Stimulated activated CD8-positive, alpha-beta memory T cell treated with anti-CD3 and anti-CD28 coated beads, Interleukin-12 subunit alpha, Interleukin-12 subunit beta, amount 100 ng/mL, for 24 hours (primary cell): ENCODE data around the gene NR1D1.

Experiments
- DNase-seq: peaks from one replicate; pipeline ENCODE4 v3.0.0-alpha.2; 2020; ENCODE audit errors: extremely low read depth

Gene NR1D1

DNA sequence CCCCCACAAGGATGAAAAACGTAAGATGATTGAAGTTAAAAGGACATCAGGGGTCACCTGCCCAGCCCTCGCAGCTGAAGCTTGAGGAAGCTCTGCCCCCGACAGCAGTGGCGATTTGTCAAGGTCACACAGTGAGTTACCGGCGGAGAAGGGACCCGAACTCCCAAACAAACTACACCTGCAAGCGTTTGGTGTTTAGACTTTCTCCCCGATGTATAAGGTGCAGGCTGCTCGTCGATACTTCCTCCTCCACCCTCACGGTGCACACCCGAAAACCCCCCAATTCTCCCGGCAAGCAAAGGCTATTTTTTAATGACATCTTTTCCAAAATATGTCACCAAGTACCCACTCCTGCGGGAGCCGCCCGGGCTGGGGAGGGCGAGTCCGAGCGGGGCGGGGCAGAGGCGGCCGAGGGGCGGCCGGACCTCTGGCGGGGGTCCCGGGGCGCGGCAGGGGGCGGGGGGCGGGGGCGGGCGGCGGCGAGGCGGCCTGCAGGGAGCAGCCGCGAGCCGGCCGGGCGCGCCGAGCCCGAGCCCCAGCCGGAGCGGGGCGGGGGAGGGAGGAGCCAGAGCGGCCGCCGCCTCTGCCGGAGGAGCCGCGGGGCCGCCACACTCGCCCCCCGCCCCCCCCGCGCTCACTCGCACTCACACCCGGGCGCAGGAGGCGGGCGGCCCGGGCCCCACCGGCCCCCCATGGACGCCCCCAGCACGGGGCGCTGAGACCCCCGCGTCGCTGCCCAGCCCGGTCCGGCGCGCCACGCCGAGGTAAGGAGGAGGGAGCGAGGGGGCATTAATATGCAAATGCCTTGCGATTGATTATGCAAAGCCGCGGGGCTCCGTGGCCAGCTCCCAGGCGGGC is 37.8 kb downstream of the NR1D1 start, which contains the start of gene THRA:
Gene THRA, plus strand, starts transcription at position 637 of the 858 bp plus-strand sequence. CDS start 11,524 bp downstream, outside the sequence.
- no peak for DNase-seq

DNA sequence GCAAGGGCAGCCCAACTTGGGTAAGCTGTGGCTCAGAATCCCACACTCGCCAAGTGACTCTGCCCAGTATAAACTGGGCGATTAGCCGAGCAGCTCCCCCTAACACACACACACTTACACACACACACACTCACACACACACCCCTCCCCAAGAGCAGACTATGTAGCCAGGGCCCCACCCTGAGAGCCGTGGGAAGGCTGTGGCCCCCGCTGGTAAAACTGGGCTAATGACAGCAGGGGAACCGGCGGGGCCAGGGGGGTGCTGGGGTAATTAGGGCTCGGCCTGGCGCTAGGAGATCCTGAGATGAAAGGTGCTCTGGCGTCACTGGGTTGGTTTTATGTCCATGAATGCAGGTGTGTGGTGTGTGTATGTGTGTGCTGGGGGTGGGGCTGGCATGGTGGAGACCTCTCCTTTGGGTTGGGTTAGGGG is 38.8 kb downstream of the NR1D1 start:
- no peak for DNase-seq

DNA sequence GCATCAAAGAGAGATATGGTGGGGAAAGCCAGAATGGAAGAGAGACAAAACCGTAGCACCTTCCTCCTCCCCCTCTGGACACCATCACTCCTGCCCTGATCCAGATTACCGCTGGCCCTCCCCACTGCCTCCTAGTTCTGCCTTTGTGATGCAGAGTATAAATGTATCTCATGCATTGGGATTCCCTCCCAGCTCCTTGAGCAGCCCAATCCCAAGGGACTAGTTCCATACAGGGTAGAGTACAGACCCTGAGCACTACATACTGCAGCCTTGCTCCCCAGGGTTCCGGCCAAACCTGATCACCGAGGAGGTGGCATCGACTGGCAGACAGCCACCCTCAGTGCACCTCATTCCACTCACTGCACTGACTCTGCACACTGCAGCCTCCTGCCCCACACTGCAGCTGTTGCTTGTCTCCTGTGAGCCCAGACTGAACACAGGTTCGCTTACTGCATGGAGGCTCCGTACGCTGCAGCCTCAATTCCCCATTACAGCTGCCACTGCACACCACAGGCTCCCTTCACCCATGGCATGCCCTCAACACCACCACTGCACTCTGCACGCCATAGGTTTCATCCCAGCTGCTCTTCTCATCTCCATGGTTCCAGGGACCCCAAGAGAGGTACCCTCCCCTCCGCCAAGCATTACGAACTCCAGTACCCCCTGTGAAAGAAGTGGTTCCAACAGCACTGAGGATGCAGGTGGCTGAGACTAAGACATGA is 39.3 kb downstream of the NR1D1 start:
- DNase-seq, result no peak

- no peak for DNase-seq
These were observed 40.5 kb downstream of the NR1D1 start for GRCh38 chr17:40059729-40060475.

DNA sequence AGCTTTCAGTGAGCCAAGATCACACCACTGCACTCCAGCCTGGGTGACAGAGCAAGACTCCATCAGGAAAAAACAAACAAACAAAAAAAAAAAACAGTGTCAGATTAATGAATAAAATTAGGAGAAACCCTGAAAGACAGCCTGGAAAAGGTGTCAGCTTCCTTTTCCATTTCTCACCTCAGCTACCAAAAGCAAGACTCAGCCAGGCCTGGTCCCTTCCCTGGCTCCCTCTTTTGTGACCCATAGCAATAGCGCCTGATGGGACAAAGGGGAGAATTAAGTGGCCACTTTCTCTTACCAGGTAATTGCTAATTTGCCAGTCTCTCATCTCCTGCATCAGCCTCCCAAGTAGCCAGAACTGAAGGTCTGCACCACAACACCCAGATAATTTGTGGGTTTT is 41.5 kb downstream of the NR1D1 start:
- DNase-seq, result no peak

DNA sequence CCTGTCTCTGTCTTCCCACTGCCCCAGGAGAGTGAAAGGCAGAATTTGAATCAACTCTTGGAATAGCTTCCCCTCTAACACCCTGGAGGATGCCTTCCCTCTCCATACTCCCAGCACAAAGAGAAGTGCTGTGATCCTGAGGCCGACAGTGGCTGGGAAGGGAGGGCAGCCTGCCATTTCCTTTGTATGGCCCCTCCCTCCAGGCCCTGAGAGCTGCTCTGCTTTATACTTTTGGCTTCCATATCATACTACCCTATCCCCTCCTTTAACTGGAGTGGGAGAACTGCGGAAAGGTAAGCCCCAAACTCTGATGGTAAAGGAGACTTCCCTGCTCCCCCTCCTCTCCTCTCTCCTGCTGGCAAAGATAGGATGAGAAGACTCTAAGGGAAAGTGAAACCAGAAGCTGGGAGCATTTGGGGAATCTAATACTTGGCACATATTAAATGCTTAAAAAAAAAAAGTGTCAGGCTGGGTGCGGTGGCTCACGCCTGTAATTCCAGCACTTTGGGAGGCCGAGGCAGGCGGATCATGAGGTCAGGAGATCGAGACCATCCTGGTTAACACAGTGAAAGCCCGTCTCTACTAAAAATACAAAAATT is 42.1 kb downstream of the NR1D1 start:
- DNase-seq, result no peak

DNA sequence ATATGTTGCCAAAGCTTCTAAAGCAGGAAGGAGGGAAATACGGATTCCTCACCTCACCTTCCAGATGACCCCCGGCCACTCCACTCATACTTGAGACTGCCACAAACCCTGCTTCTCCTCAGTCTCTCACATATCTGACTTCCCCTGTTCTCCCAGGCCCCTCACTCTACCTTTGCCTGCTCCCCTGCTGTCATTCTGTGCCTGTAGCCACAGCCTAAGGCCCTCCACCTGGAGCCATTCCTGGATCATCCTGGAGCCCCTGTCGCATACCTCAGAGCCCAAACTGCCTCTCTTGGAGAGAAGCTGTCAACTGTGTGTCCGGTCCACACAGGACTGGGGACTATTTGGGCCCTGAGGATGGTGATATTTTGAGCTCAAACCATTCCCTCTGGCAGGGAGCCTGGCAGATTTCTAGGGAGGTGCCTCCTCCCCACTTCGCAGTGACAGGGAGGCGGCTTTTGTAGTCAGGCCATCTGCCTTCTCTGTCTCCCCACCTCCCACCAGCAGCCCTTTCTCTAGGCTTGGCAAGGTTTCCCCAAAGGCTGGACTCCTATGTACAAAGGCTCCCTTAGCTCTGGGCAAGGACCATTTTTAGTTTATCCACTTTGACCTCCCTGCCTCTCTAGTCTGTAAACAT is 43.9 kb downstream of the NR1D1 start:
- DNase-seq, result no peak
